Prostate gland (tissue), 2 donors: ENCODE data around the gene L3MBTL1. TPM values are rescaled to one million over a fixed set of nuclear protein-coding genes. Genes with fewer than 3 reads are reported as not detected.

Experiments
- DNase-seq: peaks from one replicate; pipeline ENCODE4 v3.0.0-alpha.2; 2019; ENCODE audit warnings: low spot score
- H3K27ac ChIP-seq, 2 donors: fragments of 200-600 bp; sonication (generic); 2 replicates each; pipeline ENCODE4 v1.5.1; 2017 to 2019
- H3K27me3 ChIP-seq: fragments of 200-600 bp; sonication (generic); replicated peaks from 2 replicates; pipeline ENCODE4 v1.5.1; 2019; ENCODE audit not compliant: insufficient read depth
- H3K36me3 ChIP-seq, 2 donors: fragments of 200-600 bp; sonication (generic); 1 replicate in 1 of 2; 2 replicates in 1 of 2; pipeline versions ENCODE4 v1.5.1 to v1.8.1; 2017 to 2019
- H3K4me1 ChIP-seq: fragments of 200-600 bp; sonication (generic); replicated peaks from 2 replicates; pipeline ENCODE4 v1.5.1; 2019
- H3K4me3 ChIP-seq, 2 donors: fragments of 200-600 bp; sonication (generic); 2 replicates each; pipeline ENCODE4 v1.5.1; 2017 to 2019
- H3K9me3 ChIP-seq: fragments of 200-600 bp; sonication (generic); 2 replicates; pipeline ENCODE4 v1.5.1; 2017
- CTCF ChIP-seq, 4 experiments: fragments of 200-600 bp in 2 of 4; fragments of 450-650 bp in 2 of 4; sonication (generic) in 2 of 4; IDR thresholded peaks; 1 replicate in 3 of 4; 2 replicates in 1 of 4; pipeline ENCODE4 v1.5.1; 2016 to 2019; ENCODE audit warnings: antibody characterized with exemption in 4 of 4, mild to moderate bottlenecking in 2 of 4, moderate library complexity in 2 of 4
- POLR2A ChIP-seq: fragments of 450-650 bp; IDR thresholded peaks from one replicate; pipeline ENCODE4 v1.6.1; 2016; ENCODE audit warnings: antibody characterized with exemption, mild to moderate bottlenecking
- POLR2AphosphoS5 ChIP-seq: sonication (generic); formaldehyde crosslinking; IDR thresholded peaks from one replicate; pipeline ENCODE4 v1.6.1; 2017; ENCODE audit warnings: antibody characterized with exemption
- WGBS: methylation state at CpG from one replicate; pipeline ENCODE4 v1.1.5; 2018; 5-methylcytosine and 5-hydroxymethylcytosine counted together
- intact Hi-C: fragments of 100-400 bp; cut with DNase I; formaldehyde crosslinking; loops from one replicate; pipeline ENCODE4 v1.14.2; 2022
- total RNA-seq, 2 donors: library from RNA; depleted of rRNA; stranded (reverse); fragments of >200 nt; gene quantifications; one replicate each; pipeline ENCODE4 v1.1.0, GENCODE V29; 2016

Gene L3MBTL1
- total RNA-seq, 2 donors from 2014 or later = 10.2 to 38.8 TPM

GRCh38 chr20:43465625-43465943, 41.9 kb upstream of the L3MBTL1 start:
- no peaks in the 10 kb centered on the region for H3K27me3 ChIP-seq
- no peak overlapping the region for H3K27ac ChIP-seq
- no peaks in the 10 kb centered on the region for H3K36me3 ChIP-seq
- no peak for DNase-seq
- no peak for TF ChIP-seq POLR2A
- TF ChIP-seq CTCF (IDR thresholded peaks at IDR 0.05) = no peak
- no peak for TF ChIP-seq POLR2AphosphoS5
- no peaks in the 10 kb centered on the region for H3K9me3 ChIP-seq
- intact Hi-C loops = no loop called here
- no peak overlapping the region for H3K4me3 ChIP-seq
- no peaks in the 10 kb centered on the region for H3K4me1 ChIP-seq
- WGBS = 95% methylated on average over 2 of the region's 2 CpGs

DNA sequence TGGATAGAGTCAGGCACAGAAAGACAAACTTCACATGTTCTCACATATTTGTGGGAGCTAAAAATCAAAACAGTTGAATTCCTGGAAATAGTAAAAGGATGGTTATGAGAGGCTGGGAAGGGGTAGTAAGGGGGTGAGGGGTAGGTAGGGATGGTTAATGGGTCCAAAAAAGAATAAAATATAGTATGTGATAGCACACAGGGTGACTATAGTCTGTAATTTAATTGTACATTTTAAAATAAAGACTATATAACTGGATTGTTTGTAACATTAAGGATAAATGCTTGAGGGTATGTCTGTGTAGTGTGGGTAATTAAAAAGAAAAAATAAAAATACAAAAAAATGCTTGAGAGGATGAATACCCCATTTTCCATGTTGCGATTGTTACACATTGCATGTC, 39.9 kb upstream of the L3MBTL1 start:
- 97% methylated on average over 1 of the region's 1 CpG for WGBS
- H3K36me3 ChIP-seq = no peaks in the 10 kb centered on the region
- intact Hi-C loops = no loop called here
- H3K4me1 ChIP-seq = no peaks in the 10 kb centered on the region
- DNase-seq = no peak
- H3K9me3 ChIP-seq = no peaks in the 10 kb centered on the region
- no peak overlapping the region for H3K27ac ChIP-seq
- no peaks in the 10 kb centered on the region for H3K27me3 ChIP-seq
- no peak overlapping the region for H3K4me3 ChIP-seq
- TF ChIP-seq CTCF (IDR thresholded peaks at IDR 0.05) (no peak), POLR2AphosphoS5 (no peak), POLR2A (no peak)

DNA sequence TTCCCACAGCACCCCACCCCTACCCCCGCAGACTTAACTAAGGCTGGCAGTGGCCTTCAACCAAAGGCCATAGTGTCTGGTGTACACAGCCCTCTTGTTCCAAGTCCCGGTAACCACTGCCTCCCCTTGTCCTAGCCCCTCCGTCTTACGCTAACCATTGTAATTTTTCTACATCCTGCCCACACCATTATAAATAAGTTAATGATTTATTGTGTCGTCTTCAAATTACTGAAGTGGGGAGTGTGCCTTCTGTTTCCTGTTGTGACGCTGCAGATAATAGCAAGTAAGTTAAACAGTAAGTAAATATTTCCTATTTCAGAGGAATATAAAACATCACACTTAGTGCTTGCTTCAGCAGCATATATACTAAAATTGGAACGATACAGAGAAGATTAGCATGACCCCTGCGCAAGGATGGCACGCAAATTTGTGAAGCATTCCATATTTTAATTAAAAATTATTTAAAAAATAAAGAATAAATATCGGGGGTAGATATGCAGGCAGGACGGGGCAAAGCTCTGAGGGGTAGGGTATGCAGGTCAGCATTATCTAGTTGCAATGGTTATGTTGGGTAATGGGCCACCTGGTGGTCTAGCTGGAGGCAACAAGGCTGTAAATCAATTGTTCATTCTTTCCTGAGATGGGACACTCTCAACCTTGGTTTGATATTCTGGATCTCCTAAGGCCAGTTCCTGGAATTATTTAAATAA, 34.7 kb upstream of the L3MBTL1 start:
- Histone ChIP-seq H3K36me3 (no peaks in the 10 kb centered on the region), H3K4me1 (no peaks in the 10 kb centered on the region), H3K27ac (no peak overlapping the region), H3K9me3 (no peaks in the 10 kb centered on the region), H3K4me3 (no peak overlapping the region), H3K27me3 (no peaks in the 10 kb centered on the region)
- WGBS = 76% methylated on average over 11 of the region's 11 CpGs
- no peak for DNase-seq
- intact Hi-C loops = no loop called here
- TF ChIP-seq POLR2A = no peak
- no peak for TF ChIP-seq POLR2AphosphoS5
- no peak for TF ChIP-seq CTCF (IDR thresholded peaks at IDR 0.05)

GRCh38 chr20:43473381-43473704, 34.2 kb upstream of the L3MBTL1 start:
- H3K36me3 ChIP-seq = no peaks in the 10 kb centered on the region
- 96% methylated on average over 4 of the region's 4 CpGs for WGBS
- H3K9me3 ChIP-seq = no peaks in the 10 kb centered on the region
- H3K4me1 ChIP-seq = no peaks in the 10 kb centered on the region
- H3K27me3 ChIP-seq = no peaks in the 10 kb centered on the region
- H3K27ac ChIP-seq = no peak overlapping the region
- intact Hi-C loops = no loop called here
- no peak for DNase-seq
- no peak overlapping the region for H3K4me3 ChIP-seq
- no peak for TF ChIP-seq CTCF (IDR thresholded peaks at IDR 0.05)

GRCh38 chr20:43477193-43477592, 30.3 kb upstream of the L3MBTL1 start:
- DNase-seq = no peak
- Histone ChIP-seq H3K36me3 (no peaks in the 10 kb centered on the region), H3K4me1 (no peaks in the 10 kb centered on the region), H3K27ac (no peak overlapping the region), H3K4me3 (no peak overlapping the region), H3K27me3 (no peaks in the 10 kb centered on the region), H3K9me3 (no peaks in the 10 kb centered on the region)
- 50% methylated on average over 3 of the region's 3 CpGs for WGBS
- TF ChIP-seq POLR2AphosphoS5 (no peak), CTCF (IDR thresholded peaks at IDR 0.05) (no peak), POLR2A (no peak)
- intact Hi-C loops = no loop called here
